ENCODE measurements around the gene QRICH1.

Gene QRICH1

GRCh38 chr3:48990636-48991469 is 103.0 kb downstream of the QRICH1 start:
- Histone ChIP-seq H3K4me2 (peak overlapping the region; percentile 99), H3K9ac (peak overlapping the region; percentile 88), H3K9me3 (no peaks in the 10 kb centered on the region), H3K36me3 (peaks cover 22% of the 10 kb centered on the region), H3K4me1 (peaks cover 55% of the 10 kb centered on the region), H4K20me1 (no peaks in the 10 kb centered on the region; the same call in 1 of the 2 replicates), H3K27me3 (peaks cover 28% of the 10 kb centered on the region; the same call in 1 of the 2 replicates), H3K27ac (peak overlapping the region; percentile 83), H3K4me3 (peak overlapping the region; percentile 85)
- no peak for TF ChIP-seq Cebpa-rat (IDR thresholded peaks at IDR 0.05)

DNA sequence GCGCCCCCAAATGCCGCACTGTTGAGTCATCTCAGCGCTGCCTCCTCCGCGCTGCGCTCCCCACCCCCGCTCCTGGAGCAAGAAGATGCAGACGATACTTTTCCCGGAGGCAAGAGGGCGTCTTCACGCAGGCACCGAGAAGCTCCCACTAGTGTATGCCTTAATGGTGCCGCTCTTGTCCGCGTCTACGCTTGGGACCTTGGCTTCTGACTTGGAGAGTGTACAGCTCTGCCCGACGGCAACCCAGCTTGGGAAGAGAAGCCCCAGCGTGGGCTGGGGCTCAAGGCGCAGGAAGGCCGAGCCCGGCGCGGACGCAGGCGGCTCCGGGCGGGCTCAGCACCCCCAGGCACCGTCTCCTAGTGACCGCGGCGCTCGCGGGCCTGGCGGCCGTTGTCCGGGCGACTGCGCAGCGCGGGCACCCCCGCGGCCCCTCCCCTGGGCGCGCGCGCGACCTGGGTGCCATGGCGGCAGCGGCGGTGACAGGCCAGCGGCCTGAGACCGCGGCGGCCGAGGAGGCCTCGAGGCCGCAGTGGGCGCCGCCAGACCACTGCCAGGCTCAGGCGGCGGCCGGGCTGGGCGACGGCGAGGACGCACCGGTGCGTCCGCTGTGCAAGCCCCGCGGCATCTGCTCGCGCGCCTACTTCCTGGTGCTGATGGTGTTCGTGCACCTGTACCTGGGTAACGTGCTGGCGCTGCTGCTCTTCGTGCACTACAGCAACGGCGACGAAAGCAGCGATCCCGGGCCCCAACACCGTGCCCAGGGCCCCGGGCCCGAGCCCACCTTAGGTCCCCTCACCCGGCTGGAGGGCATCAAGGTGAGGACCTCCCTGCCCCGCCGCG is 103.9 kb downstream of the QRICH1 start, which contains the start of gene P4HTM:
TSS of gene P4HTM (plus strand) at position 446 of the 840 bp plus-strand sequence. CDS start at position 462, 16 bp downstream.
- Histone ChIP-seq H3K27me3 (peaks cover 28% of the 10 kb centered on the region; the same call in 1 of the 2 replicates), H3K4me1 (peaks cover 55% of the 10 kb centered on the region), H3K36me3 (peaks cover 30% of the 10 kb centered on the region), H3K27ac (peak within 1 kb of the TSS; percentile 83), H3K4me2 (peak within 1 kb of the TSS; percentile 99), H3K4me3 (peak within 1 kb of the TSS; percentile 85), H3K9ac (peak within 1 kb of the TSS; percentile 88), H3K9me3 (no peaks in the 10 kb centered on the region), H4K20me1 (no peaks in the 10 kb centered on the region; the same call in 1 of the 2 replicates)
- TF ChIP-seq Cebpa-rat (IDR thresholded peaks at IDR 0.05), result no peak; the same call in 1 of the 2 replicates

GRCh38 chr3:48989126-48989795 is 104.6 kb downstream of the QRICH1 start:
- no peak; the same call in 1 of the 2 replicates for TF ChIP-seq Cebpa-rat (IDR thresholded peaks at IDR 0.05)
- Histone ChIP-seq H3K9ac (peak overlapping the region; percentile 88), H3K4me2 (peak overlapping the region; percentile 99), H3K36me3 (peaks cover 35% of the 10 kb centered on the region), H3K27ac (peak overlapping the region; percentile 83), H3K27me3 (peaks cover 28% of the 10 kb centered on the region; the same call in 1 of the 2 replicates), H3K4me1 (peaks cover 53% of the 10 kb centered on the region), H3K9me3 (no peaks in the 10 kb centered on the region), H3K4me3 (peak overlapping the region; percentile 85), H4K20me1 (no peaks in the 10 kb centered on the region; the same call in 1 of the 2 replicates)

GRCh38 chr3:48985831-48986376 is 108.0 kb downstream of the QRICH1 start:
- Histone ChIP-seq H3K36me3 (peaks cover 63% of the 10 kb centered on the region), H3K4me3 (no peak overlapping the region), H3K4me1 (peaks cover 23% of the 10 kb centered on the region), H3K9ac (0 out of 2 replicates have a peak overlapping the region, but pooled peaks have one; percentile 15), H4K20me1 (peaks cover 16% of the 10 kb centered on the region), H3K27me3 (peaks cover 20% of the 10 kb centered on the region; the same call in 1 of the 2 replicates), H3K4me2 (no peak overlapping the region), H3K9me3 (no peaks in the 10 kb centered on the region), H3K27ac (no peak overlapping the region)
- TF ChIP-seq Cebpa-rat (IDR thresholded peaks at IDR 0.05), result no peak

DNA sequence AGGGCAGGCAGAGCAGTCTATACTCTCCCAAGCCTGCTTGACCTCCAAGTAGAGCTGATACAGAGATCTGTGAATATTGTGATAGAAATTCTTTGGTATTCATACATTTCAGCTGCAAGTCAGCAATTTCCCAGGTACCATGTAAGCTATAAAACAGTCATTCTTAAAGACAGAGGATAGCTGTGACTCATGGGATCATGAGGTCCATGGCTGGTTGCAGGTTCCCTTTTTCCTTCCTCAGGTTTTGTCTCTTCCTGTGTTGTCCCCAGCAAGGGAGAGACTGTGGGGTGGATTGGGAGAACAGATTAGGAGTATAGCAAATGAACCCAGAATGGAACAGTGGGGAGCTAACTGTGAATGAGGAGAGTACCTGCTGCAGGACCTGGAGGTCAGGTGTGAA is 109.2 kb downstream of the QRICH1 start:
- Histone ChIP-seq H4K20me1 (peaks cover 16% of the 10 kb centered on the region), H3K27ac (no peak overlapping the region), H3K4me1 (peaks cover 17% of the 10 kb centered on the region), H3K36me3 (peaks cover 75% of the 10 kb centered on the region), H3K4me3 (no peak overlapping the region), H3K9me3 (no peaks in the 10 kb centered on the region), H3K9ac (no peak overlapping the region), H3K4me2 (no peak overlapping the region), H3K27me3 (peaks cover 8% of the 10 kb centered on the region; the same call in 1 of the 2 replicates)
- no peak for TF ChIP-seq Cebpa-rat (IDR thresholded peaks at IDR 0.05)

DNA sequence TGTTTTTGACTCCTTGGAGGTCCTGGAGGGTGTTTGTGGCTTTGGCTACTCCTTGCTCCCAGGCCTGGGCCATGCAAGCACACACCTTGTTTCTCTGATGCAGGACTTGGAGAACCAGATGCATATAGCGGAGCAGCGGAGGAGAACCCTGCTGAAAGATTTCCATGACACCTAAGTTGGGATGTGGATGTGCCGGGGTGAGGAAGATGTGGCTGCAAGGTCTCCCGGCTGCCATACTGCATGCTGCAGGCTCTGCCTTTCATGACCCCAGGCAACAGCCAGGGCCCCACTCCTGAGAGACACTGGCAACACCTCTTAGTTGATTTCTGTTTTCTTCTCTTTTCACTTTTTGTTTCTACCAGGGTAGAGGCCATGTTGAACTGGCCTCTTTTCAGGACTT is 110.8 kb downstream of the QRICH1 start:
- Histone ChIP-seq H4K20me1 (peaks cover 16% of the 10 kb centered on the region), H3K4me1 (peaks cover 2% of the 10 kb centered on the region), H3K4me3 (no peak overlapping the region), H3K9me3 (no peaks in the 10 kb centered on the region), H3K27me3 (no peaks in the 10 kb centered on the region), H3K27ac (no peak overlapping the region), H3K36me3 (peaks cover 90% of the 10 kb centered on the region), H3K9ac (no peak overlapping the region), H3K4me2 (no peak overlapping the region)
- no peak for TF ChIP-seq Cebpa-rat (IDR thresholded peaks at IDR 0.05)

DNA sequence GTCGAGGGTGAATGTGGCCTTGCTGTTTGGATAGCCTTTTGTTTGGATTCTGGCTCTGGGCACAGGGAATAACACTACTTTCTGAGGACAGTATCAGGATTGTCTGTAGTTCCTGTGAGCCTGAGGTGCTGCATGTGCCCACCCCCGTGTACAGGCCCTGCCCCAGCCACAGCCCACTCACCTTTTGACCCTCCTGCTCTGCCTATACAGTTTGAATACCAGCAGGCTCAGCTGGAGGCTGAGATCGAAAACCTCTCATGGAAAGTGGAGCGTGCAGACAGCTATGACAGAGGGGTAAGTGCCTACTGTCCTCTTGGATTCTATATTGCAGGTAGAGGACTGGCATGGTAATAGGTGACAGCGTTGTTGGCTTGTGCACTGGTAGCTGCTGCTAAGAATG is 111.2 kb downstream of the QRICH1 start:
- Histone ChIP-seq H3K27me3 (no peaks in the 10 kb centered on the region), H4K20me1 (peaks cover 16% of the 10 kb centered on the region), H3K9ac (no peak overlapping the region), H3K36me3 (peaks cover 94% of the 10 kb centered on the region), H3K27ac (no peak overlapping the region), H3K9me3 (no peaks in the 10 kb centered on the region), H3K4me2 (no peak overlapping the region), H3K4me1 (no peaks in the 10 kb centered on the region), H3K4me3 (no peak overlapping the region)
- no peak for TF ChIP-seq Cebpa-rat (IDR thresholded peaks at IDR 0.05)

DNA sequence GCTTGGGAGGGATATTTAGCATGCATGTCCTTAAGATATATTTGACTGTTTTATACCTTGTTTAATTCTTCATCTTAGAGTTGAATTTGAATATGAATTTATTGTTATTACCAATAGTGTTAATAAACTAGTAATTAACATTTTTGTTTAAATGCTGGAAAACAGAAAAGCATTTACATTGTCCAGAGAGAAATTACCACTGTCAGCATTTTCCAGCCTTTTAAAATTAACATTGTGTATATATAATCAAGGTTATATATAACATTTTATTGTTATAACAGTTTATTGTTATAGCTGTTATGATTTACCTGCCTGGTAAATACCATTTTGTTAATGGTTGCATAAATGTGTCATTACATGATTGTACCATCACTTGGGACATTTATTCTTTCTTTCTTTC is 111.9 kb downstream of the QRICH1 start:
- Histone ChIP-seq H3K9ac (no peak overlapping the region), H3K9me3 (no peaks in the 10 kb centered on the region), H3K36me3 (peaks cover 99% of the 10 kb centered on the region), H3K27me3 (no peaks in the 10 kb centered on the region), H3K4me2 (no peak overlapping the region), H3K4me3 (no peak overlapping the region), H3K4me1 (no peaks in the 10 kb centered on the region), H3K27ac (no peak overlapping the region), H4K20me1 (peaks cover 16% of the 10 kb centered on the region)
- TF ChIP-seq Cebpa-rat (IDR thresholded peaks at IDR 0.05), result no peak

- H3K4me3 ChIP-seq, result no peak overlapping the region
- H3K27ac ChIP-seq, result no peak overlapping the region
- no peaks in the 10 kb centered on the region for H3K9me3 ChIP-seq
- H3K4me1 ChIP-seq, result no peaks in the 10 kb centered on the region
- no peak for TF ChIP-seq Cebpa-rat (IDR thresholded peaks at IDR 0.05)
- H4K20me1 ChIP-seq, result peaks cover 16% of the 10 kb centered on the region; the same call in 1 of the 2 replicates
- peaks cover 99% of the 10 kb centered on the region for H3K36me3 ChIP-seq
- no peaks in the 10 kb centered on the region for H3K27me3 ChIP-seq
- no peak overlapping the region for H3K9ac ChIP-seq
- H3K4me2 ChIP-seq, result no peak overlapping the region
These were observed 113.6 kb downstream of the QRICH1 start for GRCh38 chr3:48980295-48980694.
